ENCODE measurements around the gene MAPKAPK2. TPM values are rescaled to one million over a fixed set of nuclear protein-coding genes. Genes with fewer than 3 reads are reported as not detected.

The MAPKAPK2 gene
- total and polyA plus RNA-seq, 8 donors = 53.1 to 113 (median 61.8) TPM

DNA sequence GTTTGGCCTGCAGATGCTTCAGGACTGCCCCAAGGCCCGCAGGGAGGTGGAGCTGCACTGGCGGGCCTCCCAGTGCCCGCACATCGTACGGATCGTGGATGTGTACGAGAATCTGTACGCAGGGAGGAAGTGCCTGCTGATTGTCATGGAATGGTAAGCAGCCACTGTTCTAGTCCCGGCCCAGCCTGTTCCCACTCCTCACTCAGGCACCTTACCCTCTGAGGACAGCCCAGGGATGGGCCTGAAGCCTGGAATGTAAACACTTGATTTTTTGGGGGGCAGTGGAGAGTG is 43.9 kb downstream of the MAPKAPK2 start:
- intact Hi-C loops (cut with DNase I) = loop anchor here in 1 of 2 donors (5.0 kb wide), 1 partner anchor 189 kb away; no protein-coding TSS in a partner anchor

DNA sequence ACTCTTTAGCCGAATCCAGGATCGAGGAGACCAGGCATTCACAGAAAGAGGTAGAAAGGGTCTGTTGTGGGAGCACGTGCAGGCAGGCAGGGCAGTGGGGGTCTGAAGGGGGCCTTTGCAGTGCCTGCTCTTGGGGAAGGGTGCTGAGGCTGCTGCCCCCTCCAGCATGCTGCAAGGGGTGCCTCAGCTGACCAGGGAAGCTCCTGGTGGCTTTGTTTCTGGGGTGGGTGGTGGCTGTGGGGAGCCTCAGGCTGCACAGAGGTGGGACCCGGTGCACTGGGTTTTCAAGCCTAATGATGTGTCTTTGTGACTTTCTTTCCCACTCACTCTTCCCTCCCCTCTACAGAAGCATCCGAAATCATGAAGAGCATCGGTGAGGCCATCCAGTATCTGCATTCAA is 44.3 kb downstream of the MAPKAPK2 start:
- ATAC-seq (no peak), DNase-seq (no peak)
- TF ChIP-seq, protein P1, sequence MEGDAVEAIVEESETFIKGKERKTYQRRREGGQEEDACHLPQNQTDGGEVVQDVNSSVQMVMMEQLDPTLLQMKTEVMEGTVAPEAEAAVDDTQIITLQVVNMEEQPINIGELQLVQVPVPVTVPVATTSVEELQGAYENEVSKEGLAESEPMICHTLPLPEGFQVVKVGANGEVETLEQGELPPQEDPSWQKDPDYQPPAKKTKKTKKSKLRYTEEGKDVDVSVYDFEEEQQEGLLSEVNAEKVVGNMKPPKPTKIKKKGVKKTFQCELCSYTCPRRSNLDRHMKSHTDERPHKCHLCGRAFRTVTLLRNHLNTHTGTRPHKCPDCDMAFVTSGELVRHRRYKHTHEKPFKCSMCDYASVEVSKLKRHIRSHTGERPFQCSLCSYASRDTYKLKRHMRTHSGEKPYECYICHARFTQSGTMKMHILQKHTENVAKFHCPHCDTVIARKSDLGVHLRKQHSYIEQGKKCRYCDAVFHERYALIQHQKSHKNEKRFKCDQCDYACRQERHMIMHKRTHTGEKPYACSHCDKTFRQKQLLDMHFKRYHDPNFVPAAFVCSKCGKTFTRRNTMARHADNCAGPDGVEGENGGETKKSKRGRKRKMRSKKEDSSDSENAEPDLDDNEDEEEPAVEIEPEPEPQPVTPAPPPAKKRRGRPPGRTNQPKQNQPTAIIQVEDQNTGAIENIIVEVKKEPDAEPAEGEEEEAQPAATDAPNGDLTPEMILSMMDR (IDR thresholded peaks at IDR 0.05) = no peak
- Histone ChIP-seq H3K4me3 (no peak overlapping the region), H3K9me3 (no peaks in the 10 kb centered on the region), H3K36me3 (peaks cover 5 to 56% of the 10 kb centered on the region in 2 donors), H3K27ac (no peak overlapping the region), H3K4me1 (peaks cover 13 to 47% of the 10 kb centered on the region in 2 donors), H3K27me3 (no peaks in the 10 kb centered on the region)
- intact Hi-C loops (cut with DNase I) = loop anchor here in 1 of 2 donors (5.0 kb wide), 1 partner anchor 188 kb away; no protein-coding TSS in a partner anchor

More for the DNA sequence above, 43.9 kb downstream of the MAPKAPK2 start:
- Histone ChIP-seq H3K4me3 (no peak overlapping the region), H3K9me3 (no peaks in the 10 kb centered on the region), H3K27me3 (no peaks in the 10 kb centered on the region), H3K4me1 (peaks cover 17 to 51% of the 10 kb centered on the region in 2 donors), H3K27ac (no peak overlapping the region), H3K36me3 (peaks cover 5 to 52% of the 10 kb centered on the region in 2 donors)
- ATAC-seq (no peak), DNase-seq (no peak)
- TF ChIP-seq, protein P1 (IDR thresholded peaks at IDR 0.05) = no peak

DNA sequence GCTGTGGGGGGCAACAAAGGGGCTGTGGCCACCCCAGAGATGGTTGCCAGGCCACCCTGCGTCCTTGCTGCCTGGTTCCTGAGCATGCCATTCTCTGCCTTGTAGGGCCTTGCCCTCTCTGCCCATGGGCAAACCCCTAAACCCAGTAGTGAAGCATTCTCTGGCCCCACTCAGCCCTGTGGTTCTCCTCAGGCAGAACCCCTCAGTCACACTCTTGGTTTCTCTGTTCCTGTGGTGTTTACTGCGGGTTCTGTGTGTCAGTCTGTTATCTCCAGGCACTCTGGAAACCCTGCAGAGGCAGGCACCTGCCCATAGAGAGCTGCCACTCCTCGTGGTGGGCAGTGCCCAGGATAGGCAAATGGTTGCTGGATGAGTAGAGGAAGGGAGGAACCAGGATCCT is 44.8 kb downstream of the MAPKAPK2 start:
- Histone ChIP-seq H3K4me3 (no peak overlapping the region), H3K27me3 (no peaks in the 10 kb centered on the region), H3K4me1 (peaks cover 11 to 46% of the 10 kb centered on the region in 2 donors), H3K9me3 (no peaks in the 10 kb centered on the region), H3K36me3 (peaks cover 5 to 60% of the 10 kb centered on the region in 2 donors), H3K27ac (no peak overlapping the region)
- intact Hi-C loops (cut with DNase I) = loop anchor here in 1 of 2 donors (5.0 kb wide), 1 partner anchor 188 kb away; no protein-coding TSS in a partner anchor
- DNase-seq = no peak
- TF ChIP-seq, protein P1 (IDR thresholded peaks at IDR 0.05) = no peak
- ATAC-seq = no peak

DNA sequence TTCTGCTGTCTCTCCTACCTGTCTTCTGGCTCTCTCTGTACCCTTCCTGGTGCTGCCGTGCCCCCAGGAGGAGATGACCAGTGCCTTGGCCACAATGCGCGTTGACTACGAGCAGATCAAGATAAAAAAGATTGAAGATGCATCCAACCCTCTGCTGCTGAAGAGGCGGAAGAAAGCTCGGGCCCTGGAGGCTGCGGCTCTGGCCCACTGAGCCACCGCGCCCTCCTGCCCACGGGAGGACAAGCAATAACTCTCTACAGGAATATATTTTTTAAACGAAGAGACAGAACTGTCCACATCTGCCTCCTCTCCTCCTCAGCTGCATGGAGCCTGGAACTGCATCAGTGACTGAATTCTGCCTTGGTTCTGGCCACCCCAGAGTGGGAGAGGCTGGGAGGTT is 47.8 kb downstream of the MAPKAPK2 start:
- Histone ChIP-seq H3K27ac (no peak overlapping the region), H3K4me3 (no peak overlapping the region), H3K27me3 (no peaks in the 10 kb centered on the region), H3K36me3 (peaks cover 5 to 83% of the 10 kb centered on the region in 2 donors), H3K4me1 (peaks cover 0 to 45% of the 10 kb centered on the region in 2 donors), H3K9me3 (no peaks in the 10 kb centered on the region)
- intact Hi-C loops (cut with DNase I) = no loop called here
- no peak for DNase-seq
- no peak for ATAC-seq
- TF ChIP-seq, protein P1 (IDR thresholded peaks at IDR 0.05) = no peak

DNA sequence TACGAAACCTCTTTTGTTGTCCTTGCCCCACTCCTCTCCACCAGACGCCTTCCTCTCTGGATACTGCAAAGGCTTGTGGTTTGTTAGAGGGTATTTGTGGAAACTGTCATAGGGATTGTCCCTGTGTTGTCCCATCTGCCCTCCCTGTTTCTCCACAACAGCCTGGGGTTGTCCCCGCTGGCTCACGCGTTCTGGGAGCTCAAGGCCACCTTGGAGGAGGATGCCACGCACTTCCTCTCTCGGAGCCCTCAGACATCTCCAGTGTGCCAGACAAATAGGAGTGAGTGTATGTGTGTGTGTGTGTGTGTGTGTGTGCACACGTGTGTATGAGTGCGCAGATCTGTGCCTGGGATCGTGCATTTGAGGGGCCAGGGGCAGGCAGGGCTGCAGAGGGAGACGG is 48.3 kb downstream of the MAPKAPK2 start:
- intact Hi-C loops (cut with DNase I) = no loop called here
- no peak overlapping the region for H3K27ac ChIP-seq
- no peaks in the 10 kb centered on the region for H3K27me3 ChIP-seq
- H3K4me1 ChIP-seq = peaks cover 0 to 45% of the 10 kb centered on the region in 2 donors
- peaks cover 5 to 88% of the 10 kb centered on the region in 2 donors for H3K36me3 ChIP-seq
- TF ChIP-seq, protein P1 (IDR thresholded peaks at IDR 0.05) = no peak
- ATAC-seq (no peak), DNase-seq (no peak)
- H3K9me3 ChIP-seq = no peaks in the 10 kb centered on the region
- no peak overlapping the region for H3K4me3 ChIP-seq
